GM19238 (cell line): ENCODE measurements around the gene HDAC1.
"Not testable (repeated sequence)": the region's sequence is repeated elsewhere in the genome, so short reads cannot be mapped to it uniquely, and the experiment has no call there.

Source experiments
- DNase-seq: peaks from one replicate; pipeline ENCODE4 v3.0.0; 2011; ENCODE audit warnings: low spot score; ENCODE audit not compliant: insufficient read length

The HDAC1 gene

DNA sequence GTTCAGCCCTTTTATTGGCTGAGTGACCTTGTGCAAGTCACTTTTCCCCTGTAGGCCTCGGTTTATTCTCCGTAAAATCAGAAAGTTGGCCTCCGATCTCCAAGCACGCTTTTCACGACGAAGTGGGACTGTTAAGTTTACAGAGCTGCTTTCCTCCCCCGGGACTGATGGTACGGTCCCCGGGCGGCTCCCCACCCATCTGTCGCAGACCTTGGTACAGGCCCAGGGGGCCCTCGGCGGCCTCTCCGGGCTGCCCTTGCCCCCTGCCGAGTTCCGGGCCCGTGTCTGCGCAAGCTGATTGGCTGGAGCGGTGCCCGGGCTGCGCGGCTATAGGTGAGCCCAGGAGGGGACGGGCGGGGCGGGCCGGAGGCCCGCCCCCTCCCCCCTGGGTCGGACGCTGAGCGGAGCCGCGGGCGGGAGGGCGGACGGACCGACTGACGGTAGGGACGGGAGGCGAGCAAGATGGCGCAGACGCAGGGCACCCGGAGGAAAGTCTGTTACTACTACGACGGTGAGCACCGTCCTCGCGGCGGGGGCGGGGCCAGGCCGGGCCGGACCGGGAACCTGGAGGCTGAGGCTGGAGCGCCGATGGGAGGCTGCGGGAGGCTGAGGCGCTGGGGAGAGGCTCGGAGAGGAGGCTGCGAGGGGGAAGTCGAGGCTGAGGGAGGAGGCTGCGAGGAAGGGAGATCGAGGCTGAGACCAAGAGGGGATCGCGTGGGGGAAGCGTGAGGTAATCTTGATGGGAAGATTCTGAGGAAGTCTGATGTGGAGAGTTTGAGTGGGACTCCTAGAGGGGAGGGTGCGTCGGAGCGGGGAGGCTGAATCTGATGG is at the start of gene HDAC1:
HDAC1 (plus strand) TSS at position 376 of the 831 bp plus-strand sequence; CDS start at position 463, 87 bp downstream.
- DNase-seq, result peak; percentile 98

DNA sequence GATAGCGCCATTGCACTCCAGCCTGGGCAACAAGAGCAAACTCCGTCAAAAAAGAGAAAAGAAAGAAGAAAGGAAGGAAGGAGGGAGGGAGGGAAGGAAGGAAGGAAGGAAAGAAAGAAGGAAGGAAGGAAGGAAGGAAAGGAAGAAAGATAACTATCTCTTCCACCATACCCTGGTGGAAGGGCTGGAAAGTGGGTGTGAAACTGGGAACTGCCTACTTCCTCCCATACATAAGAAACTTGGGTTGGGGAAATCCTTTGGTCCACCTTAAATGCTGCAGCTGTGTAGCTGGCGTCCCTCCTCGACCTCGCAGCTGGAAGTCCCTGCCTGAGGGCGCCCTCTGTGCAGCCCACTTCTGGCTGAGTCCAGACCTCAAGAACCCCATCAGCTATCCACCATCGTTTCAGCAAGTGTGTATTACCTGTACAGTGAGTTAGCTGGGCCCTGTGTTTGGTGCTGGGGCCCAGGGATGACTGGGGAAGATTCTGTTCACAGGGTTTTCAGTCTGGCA is 49.5 kb upstream of the HDAC1 start:
- DNase-seq, result no peak

DNA sequence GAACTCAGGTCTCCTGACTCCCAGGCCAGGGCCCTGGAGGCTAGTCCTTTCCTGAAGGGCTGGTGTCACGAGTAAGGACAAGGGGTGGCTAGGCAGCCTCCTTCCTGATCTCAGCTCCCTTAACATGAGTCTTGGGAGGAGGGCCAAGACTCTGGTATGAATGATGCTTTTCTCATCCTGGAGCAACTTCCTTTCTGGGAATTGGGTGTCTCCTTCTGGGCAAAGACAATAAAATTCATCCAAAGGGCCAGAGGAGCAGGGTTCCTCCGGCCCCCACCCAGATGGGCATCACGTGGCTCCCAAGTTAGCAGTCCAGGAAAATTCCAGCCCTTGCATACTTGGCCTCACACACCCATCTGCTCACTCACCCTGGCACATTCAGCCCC is 45.0 kb upstream of the HDAC1 start, which contains the start of gene FAM167B:
FAM167B (plus strand) TSS at position 335 of the 386 bp plus-strand sequence. CDS start 200 bp downstream, outside the sequence.
- DNase-seq, result no peak

DNA sequence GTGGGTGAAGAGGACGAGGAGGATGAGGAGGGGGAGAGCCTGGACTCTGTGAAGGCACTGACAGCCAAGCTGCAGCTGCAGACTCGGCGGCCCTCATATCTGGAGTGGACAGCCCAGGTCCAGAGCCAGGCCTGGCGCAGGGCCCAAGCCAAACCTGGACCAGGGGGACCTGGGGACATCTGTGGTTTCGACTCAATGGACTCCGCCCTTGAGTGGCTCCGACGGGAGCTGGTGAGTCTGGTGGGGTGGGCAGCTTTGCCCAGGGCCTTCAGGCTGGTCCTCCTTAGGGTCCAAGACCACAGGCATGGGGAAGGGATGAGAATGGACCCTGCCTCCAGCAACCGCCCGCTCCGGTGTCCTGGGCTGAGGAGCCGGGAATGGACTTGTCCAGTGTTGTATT is 44.4 kb upstream of the HDAC1 start:
- DNase-seq, result no peak

DNA sequence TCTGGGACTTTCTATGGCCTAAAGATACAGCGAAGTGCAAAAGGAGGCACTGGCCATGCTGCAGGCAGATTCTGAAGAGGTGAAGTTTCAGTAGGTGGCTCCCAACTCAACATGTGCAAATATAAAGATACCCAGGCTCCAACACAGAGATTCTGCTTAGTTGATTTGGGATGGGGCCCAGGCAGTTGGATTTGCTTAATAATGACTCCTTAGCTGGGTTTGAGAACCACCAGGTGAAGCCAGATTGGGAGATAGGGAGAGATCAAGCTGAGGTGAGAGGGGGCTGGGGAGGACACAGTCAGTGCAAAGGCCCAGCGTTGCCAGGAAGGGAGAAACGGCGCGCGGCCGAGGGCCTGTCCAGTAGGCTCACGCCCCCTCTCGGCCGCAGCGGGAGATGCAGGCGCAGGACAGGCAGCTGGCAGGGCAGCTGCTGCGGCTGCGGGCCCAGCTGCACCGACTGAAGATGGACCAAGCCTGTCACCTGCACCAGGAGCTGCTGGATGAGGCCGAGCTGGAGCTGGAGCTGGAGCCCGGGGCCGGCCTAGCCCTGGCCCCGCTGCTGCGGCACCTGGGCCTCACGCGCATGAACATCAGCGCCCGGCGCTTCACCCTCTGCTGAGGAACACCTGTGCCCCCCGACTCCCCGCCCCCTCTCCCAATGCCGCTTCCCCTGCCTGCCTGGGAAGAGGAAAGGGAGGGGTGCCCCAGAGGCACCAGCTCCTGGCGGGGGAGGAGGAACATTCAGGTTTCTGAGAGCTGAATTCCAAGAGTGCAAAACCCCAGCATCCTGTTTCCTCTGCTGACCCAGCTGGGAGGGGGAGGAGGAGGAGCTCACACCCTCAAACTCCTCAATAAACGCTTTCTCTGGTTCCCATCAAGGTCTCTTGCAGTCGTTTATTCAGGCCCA is 43.6 kb upstream of the HDAC1 start:
- DNase-seq, result peak; percentile 71

DNA sequence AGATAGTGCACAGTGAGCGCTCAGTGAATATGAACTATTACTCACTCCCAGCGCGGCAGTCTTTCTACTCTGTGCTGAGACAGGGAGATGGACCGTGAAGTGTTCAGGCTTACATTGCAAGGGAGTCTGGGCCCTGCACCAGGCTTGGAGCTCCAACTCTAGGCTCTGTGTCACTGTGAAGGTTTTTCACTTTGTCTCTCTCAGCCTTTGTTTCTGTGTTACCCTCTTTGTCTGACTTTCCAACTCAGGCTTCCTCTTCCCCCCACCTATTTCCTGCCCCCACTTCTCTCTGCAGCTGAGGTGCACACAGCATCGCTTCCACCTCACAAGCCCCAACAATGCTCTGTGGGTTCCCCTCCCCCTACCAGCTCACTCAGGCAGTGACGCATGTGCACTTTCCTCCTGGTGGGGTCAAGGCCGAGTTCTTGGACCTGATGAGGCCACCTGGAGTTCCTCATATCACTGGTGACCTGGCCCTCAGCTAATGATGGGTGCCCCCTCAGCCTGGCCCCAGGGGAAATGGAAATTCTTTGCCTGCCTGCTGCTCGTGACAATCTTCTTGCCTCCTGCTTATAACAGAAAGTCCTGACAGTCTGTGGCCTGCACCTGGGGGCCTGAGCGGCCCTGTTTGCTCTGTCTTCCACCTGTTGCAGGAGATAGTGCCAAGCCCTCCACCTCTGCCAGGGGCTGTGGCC is 41.9 kb upstream of the HDAC1 start:
- DNase-seq, result peak; percentile 79

DNA sequence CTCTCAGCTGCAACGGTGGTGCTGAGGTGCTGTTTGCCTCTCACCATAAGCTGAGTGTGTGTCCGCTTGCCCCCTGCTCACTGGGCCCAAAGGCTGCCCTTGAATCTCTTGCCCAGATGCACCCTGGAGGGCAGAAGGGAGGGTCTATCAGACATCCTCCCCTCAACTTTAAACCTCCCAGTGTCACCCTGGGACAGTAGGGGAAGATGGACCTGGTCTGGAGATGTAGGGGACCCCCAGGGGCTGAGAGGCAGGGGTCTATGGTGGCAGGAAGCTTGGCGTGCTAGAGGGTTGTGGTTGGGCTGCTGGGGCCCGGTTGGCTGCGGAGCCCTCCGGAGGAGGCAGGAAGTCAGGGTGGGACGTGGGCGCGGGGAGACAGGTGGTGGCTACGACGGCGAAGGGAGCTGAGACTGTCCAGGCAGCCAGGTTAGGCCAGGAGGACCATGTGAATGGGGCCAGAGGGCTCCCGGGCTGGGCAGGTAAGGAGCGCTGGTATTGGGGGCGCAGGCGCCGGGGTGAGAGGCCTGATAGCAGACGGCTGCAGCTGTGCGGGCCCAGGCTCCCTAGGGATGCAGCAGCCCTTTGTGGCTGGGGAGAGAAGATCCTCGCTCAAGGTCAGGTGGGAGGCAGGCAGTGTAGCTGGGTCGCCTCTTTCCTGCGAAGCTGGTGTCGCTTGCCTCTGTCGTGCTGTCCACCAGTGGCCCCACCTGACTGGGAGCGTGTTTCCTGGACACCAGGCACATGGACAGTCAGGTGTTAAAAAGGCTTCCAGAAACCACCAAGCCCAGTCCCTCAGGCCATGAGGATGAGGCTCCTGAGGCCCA is 40.8 kb upstream of the HDAC1 start, which contains the start of gene LCK:
LCK (plus strand) TSS at position 373 of the 824 bp plus-strand sequence. CDS start 23,065 bp downstream, outside the sequence.
- no peak for DNase-seq

DNA sequence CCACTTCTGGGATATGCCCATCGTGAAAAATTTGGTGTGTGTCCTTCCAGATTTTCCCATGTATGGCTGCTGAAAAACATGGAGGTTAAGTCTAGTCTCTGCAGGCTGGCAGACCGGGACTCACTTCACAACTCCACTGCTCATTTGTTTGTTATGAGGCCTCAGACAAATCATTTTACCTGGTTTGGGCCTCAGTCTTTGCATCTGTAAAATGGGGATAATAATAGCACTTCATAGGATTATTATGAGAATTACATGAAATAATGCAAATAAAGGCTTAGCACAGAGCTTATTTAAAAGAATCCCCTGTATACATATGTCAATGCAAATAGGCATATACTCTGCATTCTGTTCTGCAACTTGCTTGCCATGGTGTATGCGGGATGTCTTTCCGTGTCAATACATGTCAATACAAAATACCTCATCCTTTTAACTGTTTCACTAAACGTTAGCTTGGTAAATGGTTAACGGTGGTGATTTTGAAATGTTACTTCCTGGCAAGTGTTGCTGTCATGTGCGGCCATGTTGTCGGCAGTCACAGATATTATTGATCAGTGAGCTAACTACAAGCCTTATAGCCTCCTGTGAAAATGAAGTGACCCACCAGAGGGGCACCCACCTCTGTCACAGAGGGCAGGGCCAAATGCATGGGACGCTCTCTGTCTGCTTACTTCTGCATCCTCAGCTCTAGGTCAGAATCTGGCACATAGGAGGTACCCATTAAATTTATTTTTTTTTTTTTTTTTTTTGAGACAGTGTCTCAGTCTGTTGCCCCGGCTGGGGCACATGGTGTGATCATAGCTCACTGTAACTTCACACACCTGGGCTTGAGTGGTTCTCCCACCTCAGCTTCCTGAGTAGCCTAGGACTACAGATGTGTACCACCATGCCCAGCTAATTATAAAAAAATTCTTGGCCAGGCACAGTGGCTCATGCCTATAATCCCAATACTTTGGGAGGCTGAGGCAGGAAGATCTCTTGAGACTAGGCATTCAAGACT is 36.5 kb upstream of the HDAC1 start:
- DNase-seq, result no peak

DNA sequence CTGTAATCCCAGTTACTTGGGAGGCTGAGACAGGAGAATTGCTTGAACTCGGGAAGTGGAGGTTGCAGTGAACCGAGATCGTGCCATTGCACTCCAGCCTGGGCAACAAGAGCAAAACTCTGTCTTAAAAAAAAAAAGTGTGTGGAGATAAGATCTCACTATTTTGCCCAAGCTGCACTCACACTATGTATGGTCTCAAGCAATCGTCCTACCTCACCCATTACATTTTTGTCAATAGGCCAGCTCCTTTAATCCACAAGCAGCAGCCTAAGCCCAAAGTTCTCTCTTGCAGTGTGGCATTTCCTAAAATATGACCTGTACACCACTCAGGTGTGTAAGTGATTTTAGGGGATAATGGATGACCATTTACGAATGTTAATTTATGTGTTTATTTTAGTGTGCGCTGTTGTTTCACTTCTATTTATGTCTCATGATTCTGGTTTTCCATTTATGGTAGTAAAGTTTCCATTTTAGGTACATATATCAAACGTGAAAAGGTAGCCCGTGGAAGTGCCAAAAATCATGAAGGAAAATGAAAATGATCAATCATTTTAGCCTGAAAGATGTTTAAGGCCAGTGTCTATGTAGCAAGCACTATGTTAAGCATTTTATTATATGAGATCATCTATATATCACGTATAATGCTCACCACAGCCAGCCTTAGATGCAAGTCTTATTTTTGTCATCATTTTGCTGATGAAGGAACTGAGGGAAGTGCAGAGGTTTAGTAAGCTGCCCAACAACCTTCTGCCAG is 35.2 kb upstream of the HDAC1 start:
- DNase-seq, result no peak

DNA sequence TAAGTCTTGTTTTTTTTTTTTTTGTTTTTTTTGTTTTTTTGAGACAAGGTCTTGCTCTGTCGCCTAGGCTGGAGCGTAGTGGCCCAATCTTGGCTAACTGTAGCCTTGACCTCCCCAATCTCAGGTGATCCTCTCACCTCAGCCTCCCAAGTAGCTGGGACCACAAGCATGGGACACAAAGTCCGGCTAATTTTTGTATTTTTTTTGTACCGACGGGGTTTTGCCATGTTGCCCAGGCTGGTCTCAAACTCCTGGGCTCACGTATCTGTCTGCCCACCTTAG is 34.7 kb upstream of the HDAC1 start:
- DNase-seq, result no peak

DNA sequence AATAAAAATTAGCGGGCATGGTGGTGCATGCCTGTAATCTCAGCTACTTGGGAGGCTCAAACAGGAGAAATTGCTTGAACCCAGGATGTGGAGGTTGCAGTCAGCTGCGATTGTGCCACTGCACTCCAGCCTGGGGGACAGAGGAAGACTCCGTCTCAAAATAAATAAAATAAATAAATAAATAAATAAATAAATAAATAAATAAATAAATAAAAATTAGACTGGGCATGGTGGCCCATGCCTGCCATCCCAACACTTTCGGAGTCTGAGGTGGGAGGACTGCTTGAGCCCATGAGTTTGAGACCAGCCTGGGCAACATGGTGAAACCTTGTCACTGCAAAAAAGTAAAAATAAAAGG is 28.7 kb upstream of the HDAC1 start:
- DNase-seq, result not testable (repeated sequence)

DNA sequence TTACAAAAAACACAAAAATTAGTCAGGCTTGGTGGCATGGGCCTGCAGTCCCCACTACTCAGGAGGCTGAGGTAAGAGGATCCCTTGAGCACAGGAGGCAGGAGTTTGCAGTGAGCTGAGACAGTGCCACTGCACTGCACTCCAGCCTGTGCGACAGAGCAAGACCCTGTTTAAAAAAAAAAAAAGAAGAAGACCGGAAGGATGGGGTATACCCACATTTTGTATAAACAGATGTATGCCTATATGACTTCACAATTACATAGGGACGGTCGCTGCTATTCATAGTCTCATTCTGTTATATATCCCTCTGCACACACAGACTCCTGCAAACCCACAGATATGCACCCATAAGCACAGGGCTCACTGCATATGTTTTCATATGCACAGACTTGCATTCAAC is 28.1 kb upstream of the HDAC1 start:
- DNase-seq, result no peak

DNA sequence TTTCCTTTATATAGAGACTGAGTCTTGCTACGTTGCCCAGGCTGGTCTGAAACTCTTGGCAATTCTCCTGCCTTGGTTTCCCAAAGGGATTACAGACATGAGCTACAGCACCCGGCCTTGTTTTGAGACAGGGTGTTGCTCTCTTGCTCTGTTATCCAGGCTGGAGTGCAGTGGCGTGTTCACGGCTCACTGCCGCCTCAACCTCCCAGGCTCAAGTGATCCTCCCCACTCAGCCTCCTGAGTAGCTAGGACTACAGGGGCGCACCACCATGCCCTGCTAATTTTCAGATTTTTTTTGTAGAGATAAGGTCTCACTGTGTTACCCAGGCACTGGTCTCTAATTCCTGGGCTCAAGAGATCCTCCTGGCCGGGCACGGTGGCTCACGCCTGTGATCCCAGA is 26.0 kb upstream of the HDAC1 start:
- no peak for DNase-seq

DNA sequence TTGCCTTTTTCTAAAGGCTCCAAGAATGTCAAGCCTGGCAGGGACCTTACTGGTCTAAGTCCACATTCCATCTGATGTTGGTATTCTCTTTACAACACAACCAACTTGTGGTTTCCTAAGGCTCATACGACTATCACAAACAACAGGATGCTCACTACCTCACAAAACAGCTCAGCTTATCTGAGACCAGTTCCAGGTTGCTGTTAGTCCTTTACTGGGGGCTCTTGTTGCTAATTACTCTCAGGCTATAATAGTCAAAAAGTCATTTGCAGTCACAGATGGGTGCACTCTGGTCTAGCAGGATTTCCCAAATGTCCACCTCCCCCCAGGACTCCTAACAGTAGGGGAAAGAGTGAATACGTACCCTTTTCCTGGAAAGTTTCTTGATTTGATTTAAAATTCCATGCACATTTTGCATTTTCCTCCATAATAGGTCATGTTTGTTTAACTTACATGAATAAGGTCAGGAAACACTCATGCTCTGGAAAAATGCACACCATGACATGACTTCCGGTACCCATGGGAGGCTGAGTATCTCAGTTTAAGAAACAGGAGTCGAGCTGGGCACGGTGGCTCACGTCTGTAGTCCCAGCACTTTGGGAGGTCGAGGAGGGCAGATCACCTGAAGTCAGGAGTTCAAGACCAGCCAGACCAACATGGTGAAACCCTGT is 24.8 kb upstream of the HDAC1 start:
- DNase-seq, result no peak

DNA sequence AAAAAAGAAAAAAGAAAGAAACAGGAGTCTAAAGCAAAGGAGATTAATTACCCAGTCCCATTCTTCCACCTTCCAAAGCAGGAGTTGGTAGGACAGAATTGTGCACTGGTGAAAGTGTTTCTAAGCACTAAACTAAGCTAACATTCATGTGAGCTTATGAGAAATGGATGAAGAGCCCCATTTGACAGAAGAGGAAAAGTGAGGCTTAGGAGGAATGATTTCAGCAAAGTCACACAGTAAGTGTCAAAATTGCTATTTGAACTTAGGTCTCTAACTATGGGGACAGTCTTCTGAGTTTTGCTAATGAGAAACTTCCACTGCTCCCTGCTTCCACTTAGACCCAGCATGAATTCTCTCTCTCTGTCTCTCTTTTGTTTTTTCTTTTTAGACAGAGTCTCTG is 22.1 kb upstream of the HDAC1 start:
- DNase-seq, result no peak

DNA sequence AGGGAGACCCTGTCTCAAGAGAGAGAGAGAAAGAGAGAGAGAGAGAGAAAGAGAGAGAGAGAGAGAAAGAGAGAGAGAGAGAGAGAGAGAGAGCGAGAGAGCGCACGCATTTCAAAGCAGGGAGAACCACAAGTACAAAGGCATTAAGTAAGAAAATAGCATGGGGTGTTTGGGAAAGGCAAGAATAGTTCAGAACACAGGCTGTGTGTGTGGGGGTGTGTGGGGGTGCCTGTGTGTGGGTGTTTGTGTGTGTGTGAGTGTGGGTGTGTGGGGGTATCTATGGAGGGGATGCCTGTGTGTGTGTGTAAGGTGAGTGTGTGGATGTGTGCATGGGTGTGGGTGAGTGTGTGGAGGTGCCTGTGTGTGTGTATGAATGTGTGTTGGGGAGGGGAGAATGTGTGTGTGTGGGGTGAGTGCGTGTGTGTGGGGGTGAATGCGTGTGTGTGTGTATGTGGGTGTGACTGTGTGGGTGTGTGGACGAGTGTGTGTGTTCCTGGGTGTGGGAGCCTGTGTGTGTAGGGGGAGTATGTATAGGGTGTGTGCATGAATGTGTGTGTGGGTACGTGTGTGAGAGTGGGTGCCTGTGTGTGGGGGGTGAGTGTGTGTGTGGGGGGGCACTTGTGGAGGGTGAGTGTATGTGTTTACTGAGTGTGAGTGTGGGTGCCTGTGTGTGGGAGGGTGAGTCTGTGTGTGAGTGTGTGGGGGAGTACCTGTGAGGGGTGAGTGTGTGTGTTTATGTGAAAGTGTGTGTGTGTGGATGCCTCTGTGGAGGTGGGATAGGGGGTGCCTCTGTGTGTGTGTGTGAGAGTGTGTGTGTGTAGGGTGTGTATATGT is 19.1 kb upstream of the HDAC1 start:
- no peak for DNase-seq
